Choroid plexus epithelial cell (primary cell): Measurements from ENCODE around the gene ATG7.

Source experiments
- DNase-seq: peaks from one replicate; pipeline ENCODE4 v3.0.0-alpha.2; 2010; ENCODE audit warnings: low read depth
- H3K4me3 ChIP-seq: 2 replicates; pipeline ENCODE4 v1.5.1; 2011; ENCODE audit warnings: low read depth, mild to moderate bottlenecking, control low read depth, low read length, moderate library complexity
- CTCF ChIP-seq: conservative IDR thresholded peaks from 2 replicates; pipeline ENCODE4 v1.5.1; 2011; ENCODE audit warnings: low read depth, mild to moderate bottlenecking, control low read depth, inconsistent platforms, low read length, moderate library complexity

ATG7 gene

GRCh38 chr3:11391174-11391879 is 119.1 kb downstream of the ATG7 start:
- TF ChIP-seq CTCF: no peak
- H3K4me3 ChIP-seq: no peak overlapping the region
- DNase-seq: no peak

- H3K4me3 ChIP-seq: no peak overlapping the region
- DNase-seq: peak; percentile 88
- TF ChIP-seq CTCF: no peak
Measured at GRCh38 chr3:11392014-11392859, 120.0 kb downstream of the ATG7 start.

- TF ChIP-seq CTCF: no peak
- H3K4me3 ChIP-seq: no peak overlapping the region
- no peak for DNase-seq
Measured at GRCh38 chr3:11392860-11393114, 120.6 kb downstream of the ATG7 start.

- no peak for DNase-seq
- no peak overlapping the region for H3K4me3 ChIP-seq
- no peak for TF ChIP-seq CTCF
Measured at GRCh38 chr3:11393401-11393800, 121.2 kb downstream of the ATG7 start.

GRCh38 chr3:11394392-11394791 is 122.2 kb downstream of the ATG7 start:
- TF ChIP-seq CTCF: no peak
- DNase-seq: no peak
- no peak overlapping the region for H3K4me3 ChIP-seq

GRCh38 chr3:11400213-11400612 is 128.0 kb downstream of the ATG7 start:
- no peak overlapping the region for H3K4me3 ChIP-seq
- no peak for DNase-seq
- no peak for TF ChIP-seq CTCF

GRCh38 chr3:11401434-11401833 is 129.2 kb downstream of the ATG7 start:
- no peak overlapping the region for H3K4me3 ChIP-seq
- DNase-seq: no peak
- TF ChIP-seq CTCF: no peak
